Measurements from ENCODE around the gene RNF43. TPM values are rescaled to one million over a fixed set of nuclear protein-coding genes. Genes with fewer than 3 reads are reported as not detected.

The RNF43 gene
- total RNA-seq, 1 donor from 2014 or later, result 20.5 TPM

DNA sequence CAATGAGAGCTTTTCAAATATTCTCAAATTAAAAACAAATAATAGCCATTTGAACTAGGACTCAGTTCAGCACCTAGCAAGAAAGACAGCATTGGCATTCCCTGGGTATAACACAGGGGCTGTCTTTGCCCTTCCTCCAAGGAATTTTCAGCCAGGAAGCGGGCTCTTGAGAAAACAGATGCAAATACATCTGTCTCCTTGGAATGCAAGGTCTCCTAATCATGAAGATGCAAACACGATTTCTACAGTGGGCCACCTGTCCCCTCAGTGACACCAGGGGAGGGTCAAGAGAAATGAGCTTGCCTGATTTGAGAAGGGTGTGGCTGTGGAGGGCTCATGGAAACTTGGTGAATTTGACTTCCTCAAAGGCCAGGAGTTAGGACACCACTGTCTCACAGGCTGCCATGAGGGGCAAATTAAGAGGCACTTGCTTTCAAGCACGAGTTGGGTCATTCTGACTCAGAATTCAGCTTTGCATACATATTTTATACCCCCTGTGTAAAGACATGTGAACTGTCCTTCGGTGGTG, 40.8 kb downstream of the RNF43 start:
- Mint-ChIP-seq H3K36me3 (ENCODE audit: low read depth) (peaks cover 8% of the 10 kb centered on the region), H3K9me3 (no peaks in the 10 kb centered on the region), H3K4me3 (ENCODE audit: low read depth) (no peak overlapping the region), H3K27me3 (ENCODE audit: low read depth) (no peaks in the 10 kb centered on the region), H3K4me1 (ENCODE audit: low read depth) (peaks cover 38% of the 10 kb centered on the region), H3K27ac (no peak overlapping the region)
- intact Hi-C loops (cut with micrococcal nuclease), result no loop called here
- DNase-seq (ENCODE audit: low spot score), result no peak

DNA sequence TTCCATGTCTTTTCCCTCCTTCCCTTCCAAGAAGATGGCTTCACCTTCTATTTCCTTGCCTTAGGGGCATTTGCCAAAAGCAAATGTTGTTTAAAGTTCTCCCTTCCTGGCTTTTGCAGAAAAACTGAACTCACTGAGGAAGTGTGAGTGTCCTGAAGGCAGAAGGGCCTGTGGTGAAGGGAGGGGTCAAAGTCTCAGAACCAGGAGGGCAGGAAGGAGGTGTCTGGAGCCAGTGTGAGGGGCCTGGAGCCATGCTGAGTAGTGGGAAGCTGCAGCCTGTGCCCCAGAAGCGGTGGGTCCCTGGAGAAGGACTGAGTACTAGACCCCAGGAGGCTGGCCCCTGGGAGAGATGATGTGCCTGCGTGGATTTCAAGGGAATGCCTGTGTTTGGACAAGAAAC, 41.5 kb downstream of the RNF43 start:
- intact Hi-C loops (cut with micrococcal nuclease), result no loop called here
- H3K27ac Mint-ChIP-seq, result no peak overlapping the region

DNA sequence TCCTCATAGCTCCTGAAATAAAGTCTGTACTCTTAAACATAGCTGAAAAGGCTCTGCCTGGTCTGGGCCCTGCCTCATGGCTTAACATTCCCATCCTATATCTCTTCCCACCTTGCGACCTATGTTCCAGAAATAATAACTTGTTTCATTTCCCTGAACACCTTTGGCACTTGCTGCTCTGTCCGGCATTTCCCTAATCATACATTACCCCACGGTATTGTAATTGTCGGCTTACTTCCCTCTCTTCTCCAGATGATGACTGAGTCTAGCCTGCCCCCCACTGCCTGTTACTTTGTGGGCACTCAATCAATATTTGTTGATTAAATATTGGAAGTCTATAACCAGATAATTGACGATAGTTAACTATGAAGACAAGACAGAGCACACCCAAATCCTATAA, 42.1 kb downstream of the RNF43 start:
- Mint-ChIP-seq H3K4me3 (ENCODE audit: low read depth) (no peak overlapping the region), H3K4me1 (ENCODE audit: low read depth) (peaks cover 27% of the 10 kb centered on the region), H3K9me3 (no peaks in the 10 kb centered on the region), H3K36me3 (ENCODE audit: low read depth) (peaks cover 7% of the 10 kb centered on the region), H3K27ac (no peak overlapping the region), H3K27me3 (ENCODE audit: low read depth) (no peaks in the 10 kb centered on the region)
- DNase-seq (ENCODE audit: low spot score), result no peak
- intact Hi-C loops (cut with micrococcal nuclease), result no loop called here

More for the DNA sequence above, 41.5 kb downstream of the RNF43 start:
- H3K36me3 Mint-ChIP-seq (ENCODE audit: low read depth), result peaks cover 4% of the 10 kb centered on the region
- peaks cover 32% of the 10 kb centered on the region for H3K4me1 Mint-ChIP-seq (ENCODE audit: low read depth)
- H3K9me3 Mint-ChIP-seq, result no peaks in the 10 kb centered on the region
- no peaks in the 10 kb centered on the region for H3K27me3 Mint-ChIP-seq (ENCODE audit: low read depth)
- no peak for DNase-seq (ENCODE audit: low spot score)
- H3K4me3 Mint-ChIP-seq (ENCODE audit: low read depth), result no peak overlapping the region

DNA sequence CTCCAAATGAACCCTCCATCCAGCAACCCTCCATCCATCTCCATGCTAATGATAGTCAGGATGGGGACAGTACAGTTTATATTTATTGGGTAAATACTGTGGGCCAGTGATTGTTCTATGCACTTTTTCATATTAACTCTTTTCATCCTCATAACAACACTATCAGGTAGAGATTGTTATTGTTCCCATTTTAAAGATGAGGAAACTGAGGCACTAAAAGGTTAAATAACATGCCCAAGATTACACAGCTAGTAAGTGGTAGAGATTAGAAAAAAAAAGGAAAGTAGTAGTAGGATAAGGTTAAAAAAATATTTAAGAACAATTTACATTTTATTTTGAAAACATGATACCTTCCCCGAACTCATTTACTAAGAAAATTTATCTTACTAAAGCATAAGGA, 43.4 kb downstream of the RNF43 start:
- intact Hi-C loops (cut with micrococcal nuclease), result no loop called here
- Mint-ChIP-seq H3K4me3 (ENCODE audit: low read depth) (no peak overlapping the region), H3K9me3 (no peaks in the 10 kb centered on the region), H3K27ac (no peak overlapping the region), H3K4me1 (ENCODE audit: low read depth) (peaks cover 19% of the 10 kb centered on the region), H3K27me3 (ENCODE audit: low read depth) (no peaks in the 10 kb centered on the region), H3K36me3 (ENCODE audit: low read depth) (peaks cover 9% of the 10 kb centered on the region)
- no peak for DNase-seq (ENCODE audit: low spot score)

DNA sequence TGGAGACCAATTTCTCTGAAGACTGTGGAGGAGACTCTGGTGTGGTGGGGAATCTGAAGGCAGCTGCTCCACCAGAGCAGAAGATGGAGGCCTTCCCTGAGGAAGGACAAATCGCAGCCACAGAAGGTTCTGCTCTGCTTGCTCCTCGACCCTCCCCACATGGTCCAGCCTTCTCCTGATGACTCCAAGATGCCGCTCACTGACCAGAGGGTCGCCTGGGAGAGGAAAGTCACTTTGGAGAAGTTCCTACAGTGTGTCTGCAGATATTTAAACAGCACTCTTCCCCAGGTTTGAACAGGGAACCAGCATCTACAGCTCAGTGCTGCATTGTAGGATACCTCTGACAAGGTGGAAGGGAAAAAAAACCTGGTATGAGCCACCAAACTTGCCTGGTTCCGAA, 44.3 kb downstream of the RNF43 start:
- H3K4me1 Mint-ChIP-seq (ENCODE audit: low read depth), result peaks cover 14% of the 10 kb centered on the region
- intact Hi-C loops (cut with micrococcal nuclease), result no loop called here
- H3K27ac Mint-ChIP-seq, result no peak overlapping the region
- no peak overlapping the region for H3K4me3 Mint-ChIP-seq (ENCODE audit: low read depth)
- peaks cover 10% of the 10 kb centered on the region for H3K36me3 Mint-ChIP-seq (ENCODE audit: low read depth)
- no peaks in the 10 kb centered on the region for H3K9me3 Mint-ChIP-seq
- no peak for DNase-seq (ENCODE audit: low spot score)
- H3K27me3 Mint-ChIP-seq (ENCODE audit: low read depth), result no peaks in the 10 kb centered on the region

DNA sequence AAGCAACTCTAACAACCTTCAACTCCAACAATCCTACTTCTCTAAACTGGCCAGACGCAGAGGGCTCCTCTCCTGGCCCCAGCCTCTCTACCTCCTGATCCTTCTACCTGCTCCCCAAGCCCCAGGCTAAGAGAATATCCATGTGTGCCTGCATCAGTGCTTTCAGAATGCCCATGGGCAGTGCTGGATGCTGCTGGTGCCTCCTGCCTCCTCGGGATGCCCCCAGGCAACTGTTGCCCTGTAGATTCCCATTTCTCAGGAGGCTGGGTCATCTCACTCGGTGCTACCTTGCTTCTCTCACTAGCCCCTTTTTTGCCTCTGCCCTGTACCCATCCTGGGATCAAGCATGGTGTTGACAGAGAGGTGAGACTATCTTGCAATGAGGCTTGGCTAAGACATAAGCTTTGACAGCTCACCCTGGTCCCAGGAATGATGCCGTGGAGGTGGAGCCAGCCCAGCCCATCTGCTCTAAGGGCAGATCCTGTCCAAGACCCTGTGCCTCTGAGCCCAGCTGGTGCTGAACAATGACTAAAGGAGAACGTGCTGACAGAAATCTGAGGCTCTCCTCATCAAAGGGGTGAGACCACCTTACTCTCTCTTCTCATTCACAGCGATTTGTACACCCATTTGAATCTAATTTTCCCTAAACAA, 45.9 kb downstream of the RNF43 start:
- Mint-ChIP-seq H3K27me3 (ENCODE audit: low read depth) (no peaks in the 10 kb centered on the region), H3K36me3 (ENCODE audit: low read depth) (peaks cover 13% of the 10 kb centered on the region), H3K9me3 (no peaks in the 10 kb centered on the region), H3K4me3 (ENCODE audit: low read depth) (no peak overlapping the region), H3K27ac (no peak overlapping the region), H3K4me1 (ENCODE audit: low read depth) (peaks cover 6% of the 10 kb centered on the region)
- intact Hi-C loops (cut with micrococcal nuclease), result no loop called here
- no peak for DNase-seq (ENCODE audit: low spot score)

DNA sequence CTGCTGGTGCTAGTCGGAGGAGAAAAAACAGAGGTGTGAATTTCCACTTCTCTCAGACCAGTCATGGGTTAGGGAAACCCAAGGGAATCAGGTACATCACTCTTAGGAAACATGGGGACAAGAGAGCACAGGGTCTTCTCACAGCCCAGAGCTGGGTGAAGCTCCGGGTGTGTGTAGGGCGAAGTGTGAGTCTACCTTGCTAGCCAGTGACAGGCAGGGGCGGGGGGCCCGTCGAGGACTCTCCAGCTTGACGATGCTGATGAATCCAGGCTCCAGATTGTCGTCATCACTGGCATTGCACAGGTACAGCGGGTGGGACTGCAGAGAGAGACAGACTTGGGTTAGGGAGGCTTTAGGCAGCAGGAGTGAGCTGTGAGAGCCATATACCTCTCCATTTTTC, 46.6 kb downstream of the RNF43 start:
- no peak for DNase-seq (ENCODE audit: low spot score)
- Mint-ChIP-seq H3K9me3 (no peaks in the 10 kb centered on the region), H3K27me3 (ENCODE audit: low read depth) (no peaks in the 10 kb centered on the region), H3K27ac (no peak overlapping the region), H3K4me1 (ENCODE audit: low read depth) (peaks cover 5% of the 10 kb centered on the region), H3K36me3 (ENCODE audit: low read depth) (peaks cover 13% of the 10 kb centered on the region), H3K4me3 (ENCODE audit: low read depth) (no peak overlapping the region)
- intact Hi-C loops (cut with micrococcal nuclease), result no loop called here

DNA sequence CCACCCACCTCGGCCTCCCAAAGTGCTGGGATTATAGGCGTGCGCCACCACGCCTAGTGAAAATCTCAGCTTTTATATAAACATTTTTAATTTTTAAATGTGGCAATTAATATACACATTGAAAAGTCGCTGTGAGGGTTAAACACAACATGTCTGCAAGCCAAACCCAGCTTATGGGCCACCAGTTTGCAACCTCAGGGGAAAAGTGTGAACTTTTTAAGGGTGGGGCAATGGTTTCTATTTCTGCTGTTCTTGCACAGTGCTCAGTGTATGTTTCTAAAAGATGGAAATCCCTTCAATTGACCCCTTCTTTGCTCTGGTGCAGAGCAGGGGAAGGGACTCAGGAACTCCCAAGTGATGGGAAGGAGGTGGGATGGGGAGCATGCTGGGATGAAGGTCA, 47.0 kb downstream of the RNF43 start:
- Mint-ChIP-seq H3K36me3 (ENCODE audit: low read depth) (peaks cover 13% of the 10 kb centered on the region), H3K9me3 (no peaks in the 10 kb centered on the region), H3K27ac (no peak overlapping the region), H3K27me3 (ENCODE audit: low read depth) (no peaks in the 10 kb centered on the region), H3K4me3 (ENCODE audit: low read depth) (no peak overlapping the region), H3K4me1 (ENCODE audit: low read depth) (peaks cover 4% of the 10 kb centered on the region)
- no peak for DNase-seq (ENCODE audit: low spot score)
- intact Hi-C loops (cut with micrococcal nuclease), result no loop called here

DNA sequence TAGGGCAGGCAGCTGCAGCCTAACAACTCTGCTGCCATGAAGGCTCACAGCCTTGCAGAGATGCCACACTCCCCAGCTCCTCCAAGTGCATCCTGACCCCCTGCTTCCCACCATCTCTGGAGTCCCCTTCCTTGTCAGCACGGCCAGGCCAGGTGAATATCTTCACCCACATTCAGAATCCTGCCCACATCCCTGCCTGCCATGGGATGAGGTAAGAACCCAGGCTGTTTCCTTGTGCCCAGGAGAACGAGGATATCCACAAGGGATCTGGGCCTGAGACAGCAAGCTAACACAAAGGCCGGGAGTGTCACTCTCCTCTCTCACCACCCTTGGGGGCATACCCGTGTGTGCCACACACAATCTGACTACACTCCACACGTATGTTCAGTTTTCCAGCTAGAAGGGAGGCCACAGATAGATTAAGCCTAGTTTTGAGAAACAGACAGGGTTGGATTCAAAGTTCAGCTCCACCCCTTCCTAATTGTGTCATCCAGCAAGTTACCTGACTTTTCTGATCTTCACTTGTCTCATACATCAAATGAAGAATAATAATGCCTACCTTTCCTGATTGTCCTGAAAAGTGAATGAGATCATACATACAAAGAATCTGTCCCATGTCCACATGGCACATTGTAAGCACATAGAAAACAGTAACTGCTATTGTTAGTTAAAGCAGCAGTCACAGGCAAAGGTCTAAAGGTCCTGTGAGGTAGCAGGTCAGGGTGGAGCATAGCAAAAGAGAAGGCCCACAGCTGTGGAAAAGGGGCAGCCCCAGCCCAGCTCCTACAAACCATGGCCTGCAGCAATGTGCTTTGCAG, 47.9 kb downstream of the RNF43 start:
- intact Hi-C loops (cut with micrococcal nuclease), result no loop called here
- Mint-ChIP-seq H3K27ac (no peak overlapping the region), H3K9me3 (no peaks in the 10 kb centered on the region), H3K36me3 (ENCODE audit: low read depth) (peaks cover 13% of the 10 kb centered on the region), H3K4me1 (ENCODE audit: low read depth) (peaks cover 4% of the 10 kb centered on the region), H3K4me3 (ENCODE audit: low read depth) (no peak overlapping the region), H3K27me3 (ENCODE audit: low read depth) (no peaks in the 10 kb centered on the region)
- DNase-seq (ENCODE audit: low spot score), result no peak

DNA sequence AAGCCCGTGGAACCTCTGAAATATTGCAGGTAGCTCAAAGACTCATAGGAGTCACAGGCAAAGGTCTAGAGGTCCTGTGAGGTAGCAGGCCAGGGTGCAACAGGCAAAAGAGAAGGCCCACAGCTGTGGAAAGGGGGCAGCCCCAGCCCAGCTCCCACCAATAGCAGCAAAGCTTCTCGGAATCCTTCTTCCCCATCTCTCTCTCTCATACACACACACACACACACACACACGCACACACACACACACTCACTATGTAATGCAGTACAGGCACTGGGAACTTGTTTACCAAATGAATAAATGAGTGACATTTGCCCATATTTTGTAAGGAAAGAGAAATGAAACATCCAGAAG, 48.5 kb downstream of the RNF43 start:
- Mint-ChIP-seq H3K4me3 (ENCODE audit: low read depth) (no peak overlapping the region), H3K36me3 (ENCODE audit: low read depth) (peaks cover 13% of the 10 kb centered on the region), H3K9me3 (no peaks in the 10 kb centered on the region), H3K4me1 (ENCODE audit: low read depth) (peaks cover 4% of the 10 kb centered on the region), H3K27me3 (ENCODE audit: low read depth) (no peaks in the 10 kb centered on the region), H3K27ac (no peak overlapping the region)
- intact Hi-C loops (cut with micrococcal nuclease), result no loop called here
- DNase-seq (ENCODE audit: low spot score), result no peak

Other genes starting within 250 kb of the RNF43 start
- not detected in 2 replicates for gene EPX, start 224.8 kb downstream of the RNF43 start, total RNA-seq
- gene MKS1, start 198.3 kb downstream of the RNF43 start, total RNA-seq, result 18.8 and 20.5 TPM in 2 replicates
- gene LPO, start 178.9 kb downstream of the RNF43 start, total RNA-seq, result not detected in 2 replicates
- not detected in 2 replicates for gene MPO, start 136.6 kb downstream of the RNF43 start, total RNA-seq
- 21.9 and 22.3 TPM in 2 replicates for gene TSPOAP1, start 88.7 kb downstream of the RNF43 start, total RNA-seq
- 153 and 160 TPM in 2 replicates for gene SUPT4H1, start 65.3 kb downstream of the RNF43 start, total RNA-seq
- 1.5 and 1.6 TPM in 2 replicates for gene HSF5, start 70.9 kb upstream of the RNF43 start, total RNA-seq
- 82.1 and 82.9 TPM in 2 replicates for gene MTMR4, start 97.1 kb upstream of the RNF43 start, total RNA-seq